ENCODE data around the gene ACSL1.
A peak's percentile ranks its signal among the peaks of the same experiment; 100 is the strongest.

ACSL1 gene

DNA sequence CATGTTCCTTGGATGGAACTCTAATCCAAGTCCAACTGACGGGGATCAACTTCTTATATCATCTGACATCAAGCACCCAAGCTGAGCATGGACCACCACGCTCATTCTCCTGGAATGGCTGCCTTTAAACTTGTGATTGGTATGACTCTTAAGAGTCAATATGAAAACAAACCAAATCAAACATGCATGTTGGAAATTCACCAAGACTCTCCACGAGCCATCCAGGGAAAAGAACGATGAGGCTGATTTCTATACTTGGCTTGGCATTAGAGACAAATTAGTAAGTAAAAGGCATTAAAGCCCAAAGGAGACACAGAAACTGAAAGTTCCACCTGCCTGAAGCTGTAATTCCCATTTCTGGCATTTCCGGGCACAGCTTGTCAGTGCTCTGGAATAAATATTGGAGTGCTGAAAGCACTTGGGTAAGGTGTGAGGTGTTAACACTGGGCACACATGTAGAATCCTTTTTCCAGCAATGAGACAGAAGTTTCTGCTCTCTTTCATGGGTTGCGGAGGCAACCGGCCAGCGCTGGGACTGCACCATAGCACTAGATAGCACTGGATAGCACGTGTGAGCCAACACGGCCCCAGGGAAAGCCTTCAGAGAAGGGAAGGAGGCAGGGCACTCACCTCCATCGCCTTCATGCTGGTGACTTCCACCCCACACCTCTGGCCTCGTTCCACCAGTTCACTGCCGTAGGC, 49.8 kb downstream of the ACSL1 start:
- H3K4me3 ChIP-seq (replicated peaks; ENCODE audit: low read depth, low read length): no peak overlapping the region
- TF ChIP-seq, protein P1, sequence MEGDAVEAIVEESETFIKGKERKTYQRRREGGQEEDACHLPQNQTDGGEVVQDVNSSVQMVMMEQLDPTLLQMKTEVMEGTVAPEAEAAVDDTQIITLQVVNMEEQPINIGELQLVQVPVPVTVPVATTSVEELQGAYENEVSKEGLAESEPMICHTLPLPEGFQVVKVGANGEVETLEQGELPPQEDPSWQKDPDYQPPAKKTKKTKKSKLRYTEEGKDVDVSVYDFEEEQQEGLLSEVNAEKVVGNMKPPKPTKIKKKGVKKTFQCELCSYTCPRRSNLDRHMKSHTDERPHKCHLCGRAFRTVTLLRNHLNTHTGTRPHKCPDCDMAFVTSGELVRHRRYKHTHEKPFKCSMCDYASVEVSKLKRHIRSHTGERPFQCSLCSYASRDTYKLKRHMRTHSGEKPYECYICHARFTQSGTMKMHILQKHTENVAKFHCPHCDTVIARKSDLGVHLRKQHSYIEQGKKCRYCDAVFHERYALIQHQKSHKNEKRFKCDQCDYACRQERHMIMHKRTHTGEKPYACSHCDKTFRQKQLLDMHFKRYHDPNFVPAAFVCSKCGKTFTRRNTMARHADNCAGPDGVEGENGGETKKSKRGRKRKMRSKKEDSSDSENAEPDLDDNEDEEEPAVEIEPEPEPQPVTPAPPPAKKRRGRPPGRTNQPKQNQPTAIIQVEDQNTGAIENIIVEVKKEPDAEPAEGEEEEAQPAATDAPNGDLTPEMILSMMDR (IDR thresholded peaks at IDR 0.05; ENCODE audit: low read length, missing control alignments): no peak
- DNase-seq (ENCODE audit: low read depth): no peak

DNA sequence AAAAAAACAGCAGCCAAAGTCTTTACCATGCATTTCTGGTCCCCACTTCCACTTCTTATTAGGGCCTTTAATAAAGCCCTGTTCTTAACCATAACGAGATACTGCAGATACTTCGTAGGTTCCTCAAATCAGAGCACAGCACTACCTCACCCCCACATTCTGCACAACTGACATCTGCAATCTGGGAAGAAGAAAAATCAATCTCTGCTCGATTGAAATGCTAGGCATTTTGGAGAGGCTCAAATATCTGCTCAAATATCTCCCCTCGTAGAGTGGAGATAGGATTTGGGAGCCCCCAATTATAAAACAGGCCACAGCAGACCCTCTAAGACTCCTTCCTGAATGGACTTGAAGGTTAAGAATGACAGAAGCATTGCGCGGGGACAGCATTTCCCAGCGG, 51.6 kb downstream of the ACSL1 start:
- no peak overlapping the region for H3K4me3 ChIP-seq (replicated peaks; ENCODE audit: low read depth, low read length)
- no peak for DNase-seq (ENCODE audit: low read depth)
- TF ChIP-seq, protein P1 (IDR thresholded peaks at IDR 0.05; ENCODE audit: low read length, missing control alignments): no peak

DNA sequence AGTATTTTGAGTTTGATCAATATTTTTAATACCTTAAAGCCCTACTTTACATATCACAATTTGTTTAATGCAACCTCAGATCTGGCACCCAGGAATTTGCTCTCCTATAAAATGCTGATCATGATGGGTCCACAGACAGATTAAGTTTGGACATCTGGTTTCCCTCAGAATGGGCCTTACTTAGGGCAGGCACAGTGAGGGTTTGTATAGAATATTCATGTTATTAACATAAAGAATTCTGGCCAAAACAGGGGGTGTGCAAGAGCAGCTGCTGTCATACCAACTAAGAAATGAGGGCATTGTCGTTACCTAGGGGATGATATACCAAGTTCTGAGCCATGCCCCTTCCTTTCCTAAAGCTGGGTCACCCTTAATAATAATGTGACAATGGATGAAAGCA, 54.4 kb downstream of the ACSL1 start:
- H3K4me3 ChIP-seq (replicated peaks; ENCODE audit: low read depth, low read length): no peak overlapping the region
- TF ChIP-seq, protein P1 (IDR thresholded peaks at IDR 0.05; ENCODE audit: low read length, missing control alignments): no peak
- DNase-seq (ENCODE audit: low read depth): no peak

DNA sequence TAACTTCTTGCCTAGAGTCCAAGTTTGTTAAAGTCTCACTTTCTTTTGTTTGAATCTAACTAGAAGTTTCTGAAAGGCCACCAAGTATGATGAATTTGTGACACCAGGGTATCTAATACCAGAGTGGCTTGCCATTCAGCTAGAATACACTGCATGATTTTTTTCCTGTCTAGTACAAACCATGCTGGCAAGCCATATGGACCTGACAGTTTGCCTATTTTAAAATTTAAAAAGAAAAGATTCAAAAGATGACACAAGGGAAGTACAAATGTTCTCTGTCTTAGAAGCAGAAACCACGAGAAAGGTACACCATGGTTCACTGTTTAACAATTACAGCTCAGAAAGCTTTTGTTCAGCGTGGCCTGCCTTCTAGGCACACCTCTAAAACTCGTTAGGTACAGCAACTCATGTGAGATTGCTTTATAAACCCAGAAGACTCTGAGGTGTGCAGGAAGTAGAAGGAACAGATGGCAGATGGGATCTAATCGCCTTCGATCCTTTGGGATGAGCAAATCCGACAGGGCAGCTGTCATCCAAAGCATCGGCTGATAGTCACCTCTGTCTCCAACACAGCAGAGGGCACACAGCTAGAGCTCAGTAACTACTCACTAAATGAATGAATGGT, 56.5 kb downstream of the ACSL1 start:
- TF ChIP-seq, protein P1 (IDR thresholded peaks at IDR 0.05; ENCODE audit: low read length, missing control alignments): no peak
- H3K4me3 ChIP-seq (replicated peaks; ENCODE audit: low read depth, low read length): no peak overlapping the region
- no peak for DNase-seq (ENCODE audit: low read depth)

DNA sequence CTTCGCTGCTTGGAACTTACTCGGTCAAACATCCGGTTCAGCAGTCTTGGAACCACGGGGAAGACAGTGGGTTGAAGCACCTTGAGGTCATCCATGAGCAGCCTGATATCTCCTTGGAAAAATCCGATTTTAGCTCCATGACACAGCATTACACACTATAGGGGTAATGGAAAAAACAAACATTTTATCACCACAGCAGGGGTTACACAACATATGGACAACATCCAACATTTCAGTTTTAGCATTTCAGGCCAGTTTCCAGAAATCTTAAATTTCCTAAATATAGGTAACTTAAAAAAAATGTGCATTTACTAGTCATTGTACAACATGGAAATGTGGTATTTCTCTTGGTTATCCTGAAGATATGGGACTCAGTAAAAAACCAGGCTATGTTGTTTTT, 57.5 kb downstream of the ACSL1 start:
- H3K4me3 ChIP-seq (replicated peaks; ENCODE audit: low read depth, low read length): no peak overlapping the region
- TF ChIP-seq, protein P1 (IDR thresholded peaks at IDR 0.05; ENCODE audit: low read length, missing control alignments): no peak
- DNase-seq (ENCODE audit: low read depth): peak; percentile 45

DNA sequence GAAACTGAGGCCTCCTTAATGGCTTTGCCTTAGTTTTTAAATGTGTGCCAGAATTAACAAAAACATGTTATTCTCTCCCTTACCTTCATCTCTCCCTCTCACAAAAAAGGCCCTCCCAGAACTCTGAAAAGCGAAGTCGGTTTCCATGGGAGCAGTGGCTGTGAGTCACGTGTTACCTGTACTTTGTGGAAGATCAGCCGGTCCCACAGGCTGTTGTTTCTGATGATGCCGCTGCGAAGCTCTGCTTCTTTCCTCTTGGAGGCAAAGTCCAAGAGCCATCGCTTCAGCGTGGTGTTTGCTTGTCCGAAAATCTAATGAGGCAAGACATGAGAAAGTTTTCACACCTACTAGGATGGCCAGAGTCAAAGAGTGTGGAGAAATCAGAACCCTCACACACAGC, 59.3 kb downstream of the ACSL1 start:
- H3K4me3 ChIP-seq (replicated peaks; ENCODE audit: low read depth, low read length): no peak overlapping the region
- no peak for DNase-seq (ENCODE audit: low read depth)
- TF ChIP-seq, protein P1 (IDR thresholded peaks at IDR 0.05; ENCODE audit: low read length, missing control alignments): no peak

Measured in fibroblast of pulmonary artery (primary cell).